K562 (cell line): Measurements from ENCODE around the gene SYNE1. TPM values are rescaled to one million over a fixed set of nuclear protein-coding genes. Genes with fewer than 3 reads are reported as not detected.

ENCODE experiments used
- AFF4 ChIP-seq: sonication (generic); formaldehyde crosslinking; IDR thresholded peaks from 2 replicates; pipeline ENCODE4 v1.8.0; 2023; ENCODE audit warnings: mild to moderate bottlenecking, missing genetic modification reagents
- CBFA2T3 ChIP-seq: fragments of 450-650 bp; IDR thresholded peaks from 2 replicates; pipeline ENCODE4 v1.6.1; 2017
- CBFB ChIP-seq: sonication (generic); formaldehyde crosslinking; IDR thresholded peaks from 2 replicates; pipeline ENCODE4 v1.4.0; 2020; ENCODE audit warnings: mild to moderate bottlenecking, missing genetic modification reagents
- CBX3 ChIP-seq, 2 experiments: IDR thresholded peaks; 1 replicate in 1 of 2; 2 replicates in 1 of 2; pipeline ENCODE4 v1.6.1; 2012; ENCODE audit warnings: inconsistent platforms in 2 of 2, low read length in 2 of 2, borderline replicate concordance in 1 of 2, control low read depth in 1 of 2
- CEBPG ChIP-seq, 3 experiments: fragments of 200-800 bp in 1 of 3; sonication (Bioruptor generic) in 1 of 3; sonication (generic) in 1 of 3; formaldehyde crosslinking in 1 of 3; IDR thresholded peaks in 2 of 3; conservative IDR thresholded peaks in 1 of 3; 2 replicates each; pipeline versions ENCODE4 v1.6.1 to v1.8.0; 2016 to 2022; ENCODE audit warnings: missing compliant biosample characterization in 2 of 3, missing genetic modification characterization in 2 of 3, mild to moderate bottlenecking in 1 of 3, missing genetic modification reagents in 1 of 3
- GTF2E2 ChIP-seq: fragments of 200-800 bp; sonication (Bioruptor generic); IDR thresholded peaks from 2 replicates; pipeline ENCODE4 v1.6.1; 2016; ENCODE audit warnings: missing genetic modification characterization, missing compliant biosample characterization
- GTF2F1 ChIP-seq: IDR thresholded peaks from 2 replicates; pipeline ENCODE4 v1.6.1; 2011; ENCODE audit warnings: low read depth, low read length, improper control_type of control experiment
- IFI16 ChIP-seq: fragments of 250-450 bp; sonication (Bioruptor Pico); IDR thresholded peaks from 2 replicates; pipeline ENCODE4 v2.1.2; 2022; ENCODE audit warnings: mild to moderate bottlenecking, inconsistent platforms
- LARP7 ChIP-seq: fragments of 450-650 bp; IDR thresholded peaks from 2 replicates; pipeline ENCODE4 v1.6.1; 2016
- SMC3 ChIP-seq: conservative IDR thresholded peaks from 2 replicates; pipeline ENCODE4 v1.6.1; 2011; ENCODE audit warnings: low read depth, low read length, improper control_type of control experiment; ENCODE audit not compliant: insufficient read depth
- TRIM24 ChIP-seq, 2 experiments: fragments of 450-650 bp; IDR thresholded peaks; 2 replicates each; pipeline ENCODE4 v1.6.1; 2016
- ZNF175 ChIP-seq: fragments of 200-800 bp; sonication (Bioruptor generic); IDR thresholded peaks from 2 replicates; pipeline ENCODE4 v1.6.1; 2016; ENCODE audit warnings: low read depth, mild to moderate bottlenecking, missing genetic modification characterization, missing compliant biosample characterization
- ZNF274 ChIP-seq: IDR thresholded peaks from 2 replicates; pipeline ENCODE4 v1.6.1; 2011; ENCODE audit warnings: low read depth, mild to moderate bottlenecking, low read length, moderate library complexity, borderline replicate concordance
- ZNF778 ChIP-seq: fragments of 450-650 bp; formaldehyde crosslinking; IDR thresholded peaks from 2 replicates; pipeline ENCODE4 v1.4.0; 2020; ENCODE audit warnings: mild to moderate bottlenecking, moderate library complexity
- polyA plus RNA-seq, 8 experiments: library from polyadenylated mRNA; depleted of rRNA in 4 of 8; stranded (reverse) in 5 of 8; unstranded in 3 of 8; fragments of >200 nt; fragmentation: Nextera tagmentation in 2 of 8; fragmentation: Illumina TruSeq in 1 of 8; extraction: Ambion mirVana in 2 of 8; extraction: Trizol in 1 of 8; gene quantifications; 2 replicates each; pipeline versions ENCODE4 v1.2.1 to v1.2.3, GENCODE V29; 2011 to 2014; ENCODE audit warnings: inconsistent platforms in 1 of 8, missing spikeins in 1 of 8
- total RNA-seq, 7 experiments: library from RNA; depleted of rRNA in 6 of 7; stranded (reverse); fragments of >200 nt in 6 of 7; fragmentation: Illumina TruSeq in 2 of 7; extraction: Trizol in 2 of 7; gene quantifications; 2 replicates each; pipeline versions ENCODE4 v1.2.1 to v1.2.3, GENCODE V29; 2011 to 2021; ENCODE audit warnings: low replicate concordance in 1 of 7
- TF ChIP-seq, protein P1 (sequence below): fragments of 450-650 bp; formaldehyde crosslinking; IDR thresholded peaks from 2 replicates; pipeline ENCODE4 v1.4.0; 2020; ENCODE audit warnings: mild to moderate bottlenecking, moderate library complexity
- TF ChIP-seq, protein P2 (sequence below): fragments of 450-650 bp; conservative IDR thresholded peaks from 2 replicates; pipeline ENCODE4 v1.6.1; 2016; ENCODE audit warnings: missing genetic modification characterization, low read depth, mild to moderate bottlenecking, control low read depth, missing compliant biosample characterization
- TF ChIP-seq, protein P3 (sequence below): fragments of 250-450 bp; sonication (Bioruptor Pico); IDR thresholded peaks from 2 replicates; pipeline ENCODE4 v1.8.0; 2021; ENCODE audit warnings: mild to moderate bottlenecking, moderate library complexity
- TF ChIP-seq, protein P4 (sequence below): sonication (generic); formaldehyde crosslinking; IDR thresholded peaks from 2 replicates; pipeline ENCODE4 v1.8.1; 2023; ENCODE audit warnings: mild to moderate bottlenecking, missing genetic modification reagents

The SYNE1 gene
- total and polyA plus RNA-seq, 9 of the 15 experiments (the other 6 are each of a cell fraction or from before 2014, with no cell fraction given): under 0.01 to 0.42 (median 0.08) TPM; not detected in 1

DNA sequence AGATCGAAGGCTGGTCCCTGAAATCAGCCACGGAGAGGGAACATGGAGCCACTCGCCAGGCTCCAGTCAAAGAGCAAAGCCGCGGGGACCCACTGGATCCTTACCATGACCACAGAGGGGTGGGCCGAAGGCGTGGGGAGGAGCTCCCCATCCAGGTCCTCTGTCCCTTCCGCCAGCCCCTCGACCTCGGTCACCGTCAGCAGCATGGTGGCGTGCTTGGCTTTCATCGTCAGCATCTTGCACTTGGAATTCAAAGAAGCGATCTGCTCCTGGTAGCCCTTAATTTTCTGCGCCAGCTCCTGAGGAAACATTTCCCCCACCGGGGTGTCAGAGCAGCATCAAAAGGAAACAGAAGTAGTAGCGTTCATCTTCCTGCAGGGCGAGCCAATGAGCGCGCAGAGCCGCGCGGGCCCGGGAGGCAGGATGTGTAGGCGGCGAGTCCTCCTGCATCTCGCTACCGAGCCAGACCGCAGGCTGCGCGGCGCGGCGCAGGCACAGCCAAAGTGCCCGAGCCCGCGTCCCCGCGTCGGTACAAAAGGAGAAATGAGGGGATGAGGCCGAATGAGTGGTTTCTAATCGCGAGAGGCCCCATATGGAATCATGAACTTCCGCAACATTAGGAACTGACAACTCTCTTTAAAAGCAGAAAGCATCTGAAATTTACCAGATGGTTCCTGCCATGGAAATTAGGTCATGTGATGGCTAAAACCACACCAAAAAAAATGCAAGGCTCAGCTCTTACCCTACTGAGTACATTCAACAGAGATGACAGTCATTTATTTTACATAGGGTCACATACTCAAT lies 335.2 kb downstream of the SYNE1 start (continued):
- TF ChIP-seq AFF4 (CRISPR knock-in tag) (no peak), TRIM24 (IDR thresholded peaks at IDR 0.05) (no peak), ZNF778 (CRISPR knock-in tag) (no peak), ZNF175 (CRISPR knock-in tag) (no peak), GTF2E2 (tag) (no peak), IFI16 (CRISPR knock-in tag) (no peak), LARP7 (no peak), CBX3 (IDR thresholded peaks at IDR 0.05; ENCODE audit: borderline replicate concordance in 1 of 2, low read length in 2 of 2) (no peak), CEBPG (CRISPR knock-in tag; IDR thresholded peaks at IDR 0.05) (no peak), CEBPG (tag; conservative IDR thresholded peaks at IDR 0.05 in 1 of 2, IDR thresholded peaks at IDR 0.05 in 1 of 2) (no peak), SMC3 (0 out of 2 replicates have a peak, but pooled peaks have one; percentile 16), CBFB (CRISPR knock-in tag) (0 out of 2 replicates have a peak, but pooled peaks have one; percentile 54), ZNF274 (no peak), CBFA2T3 (no peak), GTF2F1 (no peak)
- TF ChIP-seq, protein P1, sequence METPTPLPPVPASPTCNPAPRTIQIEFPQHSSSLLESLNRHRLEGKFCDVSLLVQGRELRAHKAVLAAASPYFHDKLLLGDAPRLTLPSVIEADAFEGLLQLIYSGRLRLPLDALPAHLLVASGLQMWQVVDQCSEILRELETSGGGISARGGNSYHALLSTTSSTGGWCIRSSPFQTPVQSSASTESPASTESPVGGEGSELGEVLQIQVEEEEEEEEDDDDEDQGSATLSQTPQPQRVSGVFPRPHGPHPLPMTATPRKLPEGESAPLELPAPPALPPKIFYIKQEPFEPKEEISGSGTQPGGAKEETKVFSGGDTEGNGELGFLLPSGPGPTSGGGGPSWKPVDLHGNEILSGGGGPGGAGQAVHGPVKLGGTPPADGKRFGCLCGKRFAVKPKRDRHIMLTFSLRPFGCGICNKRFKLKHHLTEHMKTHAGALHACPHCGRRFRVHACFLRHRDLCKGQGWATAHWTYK (CRISPR knock-in tag): no peak
- TF ChIP-seq, protein P2, sequence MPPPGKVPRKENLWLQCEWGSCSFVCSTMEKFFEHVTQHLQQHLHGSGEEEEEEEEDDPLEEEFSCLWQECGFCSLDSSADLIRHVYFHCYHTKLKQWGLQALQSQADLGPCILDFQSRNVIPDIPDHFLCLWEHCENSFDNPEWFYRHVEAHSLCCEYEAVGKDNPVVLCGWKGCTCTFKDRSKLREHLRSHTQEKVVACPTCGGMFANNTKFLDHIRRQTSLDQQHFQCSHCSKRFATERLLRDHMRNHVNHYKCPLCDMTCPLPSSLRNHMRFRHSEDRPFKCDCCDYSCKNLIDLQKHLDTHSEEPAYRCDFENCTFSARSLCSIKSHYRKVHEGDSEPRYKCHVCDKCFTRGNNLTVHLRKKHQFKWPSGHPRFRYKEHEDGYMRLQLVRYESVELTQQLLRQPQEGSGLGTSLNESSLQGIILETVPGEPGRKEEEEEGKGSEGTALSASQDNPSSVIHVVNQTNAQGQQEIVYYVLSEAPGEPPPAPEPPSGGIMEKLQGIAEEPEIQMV (tag): no peak
- TF ChIP-seq, protein P3, sequence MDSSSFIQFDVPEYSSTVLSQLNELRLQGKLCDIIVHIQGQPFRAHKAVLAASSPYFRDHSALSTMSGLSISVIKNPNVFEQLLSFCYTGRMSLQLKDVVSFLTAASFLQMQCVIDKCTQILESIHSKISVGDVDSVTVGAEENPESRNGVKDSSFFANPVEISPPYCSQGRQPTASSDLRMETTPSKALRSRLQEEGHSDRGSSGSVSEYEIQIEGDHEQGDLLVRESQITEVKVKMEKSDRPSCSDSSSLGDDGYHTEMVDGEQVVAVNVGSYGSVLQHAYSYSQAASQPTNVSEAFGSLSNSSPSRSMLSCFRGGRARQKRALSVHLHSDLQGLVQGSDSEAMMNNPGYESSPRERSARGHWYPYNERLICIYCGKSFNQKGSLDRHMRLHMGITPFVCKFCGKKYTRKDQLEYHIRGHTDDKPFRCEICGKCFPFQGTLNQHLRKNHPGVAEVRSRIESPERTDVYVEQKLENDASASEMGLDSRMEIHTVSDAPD (CRISPR knock-in tag): no peak
- TF ChIP-seq, protein P4, sequence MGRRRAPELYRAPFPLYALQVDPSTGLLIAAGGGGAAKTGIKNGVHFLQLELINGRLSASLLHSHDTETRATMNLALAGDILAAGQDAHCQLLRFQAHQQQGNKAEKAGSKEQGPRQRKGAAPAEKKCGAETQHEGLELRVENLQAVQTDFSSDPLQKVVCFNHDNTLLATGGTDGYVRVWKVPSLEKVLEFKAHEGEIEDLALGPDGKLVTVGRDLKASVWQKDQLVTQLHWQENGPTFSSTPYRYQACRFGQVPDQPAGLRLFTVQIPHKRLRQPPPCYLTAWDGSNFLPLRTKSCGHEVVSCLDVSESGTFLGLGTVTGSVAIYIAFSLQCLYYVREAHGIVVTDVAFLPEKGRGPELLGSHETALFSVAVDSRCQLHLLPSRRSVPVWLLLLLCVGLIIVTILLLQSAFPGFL (CRISPR knock-in tag): no peak
